AG08396 (cell line): ENCODE data around the gene TSPYL1.

Experiments
- DNase-seq: peaks from one replicate; pipeline ENCODE4 v3.0.0; 2012; ENCODE audit warnings: low spot score, mixed read lengths

Gene TSPYL1

DNA sequence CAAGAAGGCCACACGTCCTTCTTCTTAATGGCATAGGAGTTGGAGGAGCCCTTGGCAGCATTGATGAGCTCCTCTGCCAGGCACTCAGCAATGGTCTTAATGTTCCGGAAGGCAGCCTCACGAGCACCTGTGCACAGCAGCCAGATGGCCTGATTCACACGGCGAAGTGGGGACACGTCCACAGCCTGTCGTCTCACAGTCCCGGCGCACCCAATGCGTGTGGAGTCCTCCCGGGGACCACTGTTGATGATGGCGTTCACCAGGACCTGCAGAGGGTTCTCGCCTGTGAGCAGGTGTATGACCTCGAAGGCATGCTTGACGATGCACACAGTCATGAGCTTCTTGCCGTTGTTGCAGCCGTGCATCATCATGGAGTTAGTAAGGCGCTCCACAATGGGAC lies 21.2 kb downstream of the TSPYL1 start:
- no peak for DNase-seq

GRCh38 chr6:116256694-116257093 lies 23.0 kb downstream of the TSPYL1 start:
- no peak for DNase-seq

DNA sequence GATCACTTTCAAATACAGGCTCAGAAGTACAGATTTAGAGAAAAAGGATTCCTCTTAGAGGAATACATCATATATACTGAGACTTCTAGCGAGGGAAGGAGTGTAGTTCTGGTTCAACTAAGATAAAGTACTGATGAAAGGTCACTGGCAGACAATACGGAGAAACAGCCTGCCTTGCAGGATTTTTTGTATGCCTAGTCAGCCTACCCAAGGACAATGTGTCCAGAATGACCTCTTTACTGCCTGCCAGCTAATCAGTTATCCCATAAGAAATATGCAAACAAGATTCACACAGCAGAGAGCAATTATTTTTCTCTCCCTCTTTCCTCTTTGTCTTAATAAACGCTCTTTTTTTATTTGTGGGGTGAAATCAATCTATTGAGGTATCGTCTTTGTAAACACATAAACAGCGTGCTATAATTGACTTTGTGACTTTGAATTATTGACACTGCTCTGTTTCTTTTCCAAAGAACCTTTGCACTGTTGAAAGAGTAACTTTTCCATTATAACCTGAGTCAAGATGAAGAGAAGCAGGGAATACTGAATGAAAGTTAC lies 24.4 kb downstream of the TSPYL1 start:
- no peak for DNase-seq

- no peak for DNase-seq
These were observed 25.3 kb downstream of the TSPYL1 start for GRCh38 chr6:116254297-116255056.

DNA sequence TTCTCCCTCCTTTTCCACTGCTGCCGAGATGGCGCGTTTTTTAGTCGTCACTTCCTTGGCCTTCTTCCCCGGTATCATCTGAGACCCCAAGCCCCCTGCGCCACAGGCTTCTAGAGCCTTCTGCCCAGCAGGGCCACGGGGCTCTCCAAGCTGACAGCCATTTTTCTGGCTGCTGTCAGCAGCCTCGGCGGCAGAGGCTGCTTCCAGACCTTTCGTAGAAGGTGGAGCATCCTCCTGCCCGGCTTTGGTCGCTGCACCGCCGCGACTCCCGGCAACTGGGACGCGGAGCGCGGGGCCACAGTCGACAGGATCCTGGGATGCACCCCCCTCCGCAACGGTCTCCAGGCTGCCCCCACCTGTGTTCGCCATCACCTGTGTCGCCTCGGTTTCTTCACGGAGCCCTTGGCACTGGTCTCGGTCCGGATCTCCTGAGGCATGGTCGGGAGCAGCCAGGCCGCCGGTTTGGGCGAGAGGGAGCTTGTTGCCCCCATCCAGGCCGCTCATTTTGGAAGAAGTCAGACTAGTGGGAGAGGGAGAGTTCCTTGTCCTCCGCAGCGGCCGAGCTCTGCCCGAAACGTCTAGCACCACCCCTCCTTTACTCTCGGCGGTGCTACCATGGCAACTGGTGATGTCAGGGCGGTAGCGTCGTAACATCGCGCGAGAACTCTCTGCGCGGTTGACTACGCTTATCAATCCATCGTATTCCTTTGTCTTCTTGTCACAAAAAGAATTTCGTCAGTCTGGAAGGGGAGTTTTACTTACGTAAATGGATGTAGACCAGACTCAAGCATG lies 26.0 kb downstream of the TSPYL1 start, which contains the start of gene TSPYL4:
Gene TSPYL4, minus strand, starts transcription at position 571 of the 792 bp plus-strand sequence. Its CDS starts 67 bp downstream, at position 504.
- peak; percentile 88 for DNase-seq

DNA sequence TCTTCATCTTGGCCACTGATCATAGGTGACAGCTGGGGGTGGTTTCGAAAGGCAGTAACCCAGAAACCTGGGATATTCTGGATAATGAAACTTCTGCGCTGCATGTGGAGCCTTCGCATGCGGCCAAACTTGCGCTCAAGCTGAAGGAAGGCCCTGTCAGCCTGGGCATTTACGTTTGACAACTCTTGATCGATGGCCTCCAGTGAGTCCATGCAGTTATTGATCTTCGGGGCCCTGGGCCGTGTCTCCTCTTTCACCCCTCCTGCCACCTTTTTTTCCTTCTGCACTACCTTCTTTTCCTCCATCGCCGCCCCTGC lies 26.6 kb downstream of the TSPYL1 start:
- DNase-seq: no peak

DNA sequence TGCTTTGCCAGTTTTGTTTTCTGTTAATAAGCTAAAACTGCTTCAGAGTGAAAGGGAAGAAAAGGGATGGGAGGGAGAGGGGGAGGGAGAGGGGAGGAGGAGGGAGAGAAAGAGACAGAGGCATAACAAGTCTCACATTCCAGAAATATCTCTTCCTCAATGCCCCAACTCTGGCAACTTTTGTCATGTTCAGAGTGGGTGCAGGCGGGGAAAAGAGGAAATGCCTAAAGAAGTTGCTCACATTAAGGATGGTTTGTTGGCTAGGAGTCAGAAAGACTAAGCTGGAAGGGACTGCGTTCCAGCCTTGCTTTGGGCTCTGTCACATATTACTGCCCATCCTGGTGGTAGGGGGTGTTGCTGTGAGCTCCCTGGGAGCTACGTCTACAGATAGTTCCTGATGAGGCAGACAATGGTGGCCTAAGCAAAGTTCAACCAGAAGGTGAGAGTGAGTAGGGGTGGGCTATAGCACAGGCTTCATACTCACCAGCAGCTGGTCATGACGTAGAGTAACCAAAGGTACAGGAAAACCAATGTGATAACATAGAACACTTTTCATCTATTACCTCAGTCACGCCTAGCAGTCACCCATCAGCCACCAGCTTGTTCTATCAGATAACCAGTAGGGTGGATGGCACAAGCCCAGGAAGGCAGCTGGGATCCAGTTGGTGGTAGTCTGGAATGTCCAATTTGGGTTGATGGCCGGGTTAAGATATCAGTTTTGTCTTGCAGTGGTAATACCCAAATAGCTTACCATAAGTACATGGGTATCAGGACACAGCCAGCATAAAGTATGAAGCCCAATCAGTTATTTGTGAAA lies 28.0 kb downstream of the TSPYL1 start:
- peak; percentile 24 for DNase-seq

- no peak for DNase-seq
These were observed 31.2 kb downstream of the TSPYL1 start for GRCh38 chr6:116248577-116248976.

DNA sequence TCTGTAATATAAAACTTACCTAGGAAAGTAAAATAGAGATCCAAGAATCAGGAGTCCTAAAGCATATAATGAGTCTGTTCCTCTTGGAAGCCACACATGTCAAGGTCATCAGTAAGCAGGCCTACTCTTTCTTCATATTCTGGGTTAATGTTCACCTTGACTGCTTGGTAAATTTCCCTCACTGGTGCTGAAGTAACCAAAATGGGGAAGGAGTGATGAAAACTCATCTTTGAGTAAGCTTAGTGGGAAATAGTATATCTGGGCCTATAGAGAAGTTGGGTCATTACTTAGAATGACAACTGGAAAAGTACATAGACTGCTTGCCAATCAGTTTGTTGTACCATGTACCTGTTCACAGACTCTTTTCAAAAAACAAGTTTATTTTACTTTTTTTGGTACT lies 32.4 kb downstream of the TSPYL1 start:
- DNase-seq: no peak

DNA sequence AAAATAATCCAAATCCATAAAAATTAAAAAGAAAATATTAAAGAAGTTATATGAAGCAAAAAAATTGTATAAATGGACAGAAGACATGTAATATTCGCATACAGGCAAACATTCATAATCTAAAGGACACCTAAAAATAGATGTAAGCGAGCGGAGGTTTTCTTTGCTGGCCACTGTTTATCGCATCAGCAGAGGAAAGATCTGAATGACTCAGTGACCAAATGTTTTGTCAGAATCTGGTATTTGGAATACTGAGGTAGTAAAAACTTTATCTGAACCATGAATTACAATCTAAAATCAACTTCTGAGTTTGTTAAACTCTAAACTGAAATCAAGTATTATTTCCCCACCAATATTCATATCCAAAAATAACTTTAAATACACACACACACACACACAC lies 33.6 kb downstream of the TSPYL1 start:
- peak; percentile 53 for DNase-seq

DNA sequence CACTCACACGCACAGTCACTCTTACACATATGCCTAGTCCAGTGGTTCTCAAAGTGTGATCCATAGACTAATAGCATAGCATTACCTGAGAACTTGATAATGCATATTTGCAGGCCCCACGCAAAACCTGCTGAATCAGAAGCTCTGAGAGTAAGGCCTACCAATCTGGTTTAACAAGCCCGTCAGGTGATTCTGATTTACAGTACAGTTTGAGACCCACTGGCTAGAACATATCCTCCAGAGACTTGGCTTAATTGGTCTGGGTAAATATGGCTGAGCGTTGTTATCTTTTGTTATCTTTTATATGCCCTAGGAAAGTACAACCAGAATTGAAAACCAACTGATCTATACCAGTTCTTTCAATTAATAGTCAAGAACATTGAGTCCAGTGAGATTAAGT lies 35.4 kb downstream of the TSPYL1 start:
- no peak for DNase-seq

GRCh38 chr6:116239856-116240255 lies 39.9 kb downstream of the TSPYL1 start:
- DNase-seq: no peak

GRCh38 chr6:116239256-116239655 lies 40.5 kb downstream of the TSPYL1 start:
- no peak for DNase-seq

- DNase-seq: peak; percentile 15
These were observed 41.6 kb downstream of the TSPYL1 start for GRCh38 chr6:116238083-116238482.

DNA sequence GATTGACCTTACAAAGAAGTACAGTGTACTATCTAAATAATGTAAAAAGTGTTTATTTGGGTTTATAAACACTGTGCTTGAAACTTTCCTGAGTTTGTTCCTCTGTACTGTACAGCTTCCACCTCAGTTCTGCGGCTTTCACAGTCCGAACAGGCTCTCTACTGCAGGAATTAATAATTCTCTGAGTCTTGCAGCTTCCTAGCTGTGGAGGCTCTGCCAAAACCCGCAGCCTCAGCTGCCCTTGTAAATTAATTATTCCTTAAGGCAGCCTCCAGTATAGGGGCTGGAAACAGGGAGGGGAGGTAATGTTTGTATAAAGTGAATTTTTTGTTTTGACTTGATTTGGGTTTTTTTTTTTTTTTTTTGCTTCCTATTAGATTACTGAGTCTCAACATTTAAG lies 45.0 kb downstream of the TSPYL1 start:
- no peak for DNase-seq

- DNase-seq: peak; percentile 50
These were observed 50.3 kb downstream of the TSPYL1 start for GRCh38 chr6:116229287-116229913.
